GM19328 (cell line): ENCODE results near the gene TBCEL.
"Not testable (repeated sequence)": the region's sequence is repeated elsewhere in the genome, so short reads cannot be mapped to it uniquely, and the experiment has no call there.

ENCODE experiments used
- ATAC-seq: cut with Tn5 transposase; IDR thresholded peaks from one replicate; pipeline ENCODE4 v1.9.1; 2021; ENCODE audit warnings: mild to moderate bottlenecking, moderate library complexity; ENCODE audit not compliant: unreplicated experiment

TBCEL gene

DNA sequence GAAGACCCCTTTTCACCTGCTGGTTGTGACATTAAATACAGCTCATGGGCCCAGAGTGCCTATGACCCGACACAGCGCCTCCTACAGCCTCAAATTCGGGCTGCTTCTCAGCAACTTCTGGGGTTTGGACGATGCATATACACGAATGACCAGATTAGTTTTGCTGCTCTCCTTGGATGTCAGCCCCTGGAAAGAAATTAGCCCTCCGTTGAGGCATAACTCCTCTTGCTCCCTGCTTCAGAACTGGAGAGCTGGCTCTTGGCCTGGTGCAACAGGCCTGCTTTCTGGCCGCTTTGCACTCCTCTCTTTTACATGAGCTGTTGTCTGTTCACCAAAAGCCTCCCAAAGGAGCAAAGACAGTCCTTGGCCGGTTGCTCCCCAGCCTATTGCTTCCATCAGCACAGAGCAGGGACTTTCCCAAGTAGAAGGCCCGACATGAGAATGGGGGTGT is 80.4 kb downstream of the TBCEL start:
- ATAC-seq: no peak

DNA sequence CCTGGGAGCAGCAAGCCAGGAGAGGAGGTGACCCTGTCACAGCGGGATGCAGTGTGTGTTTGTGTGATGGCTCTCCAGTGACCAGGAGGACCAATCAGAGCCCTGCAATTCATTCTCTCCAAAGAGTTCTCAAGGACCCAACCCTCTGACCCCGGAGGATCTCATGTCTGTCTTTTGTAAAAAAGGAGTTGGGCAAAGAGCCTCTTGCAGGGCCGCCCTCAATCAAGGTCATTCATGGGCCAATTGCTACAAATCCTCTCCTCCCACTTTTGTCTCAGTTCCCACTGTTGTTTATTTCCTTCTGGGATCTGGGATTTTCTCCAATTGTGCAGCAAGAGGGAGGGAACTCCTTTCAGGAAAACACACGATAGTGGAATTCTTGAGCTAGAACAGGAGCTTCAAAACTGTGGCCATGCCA is 81.2 kb downstream of the TBCEL start:
- no peak for ATAC-seq

DNA sequence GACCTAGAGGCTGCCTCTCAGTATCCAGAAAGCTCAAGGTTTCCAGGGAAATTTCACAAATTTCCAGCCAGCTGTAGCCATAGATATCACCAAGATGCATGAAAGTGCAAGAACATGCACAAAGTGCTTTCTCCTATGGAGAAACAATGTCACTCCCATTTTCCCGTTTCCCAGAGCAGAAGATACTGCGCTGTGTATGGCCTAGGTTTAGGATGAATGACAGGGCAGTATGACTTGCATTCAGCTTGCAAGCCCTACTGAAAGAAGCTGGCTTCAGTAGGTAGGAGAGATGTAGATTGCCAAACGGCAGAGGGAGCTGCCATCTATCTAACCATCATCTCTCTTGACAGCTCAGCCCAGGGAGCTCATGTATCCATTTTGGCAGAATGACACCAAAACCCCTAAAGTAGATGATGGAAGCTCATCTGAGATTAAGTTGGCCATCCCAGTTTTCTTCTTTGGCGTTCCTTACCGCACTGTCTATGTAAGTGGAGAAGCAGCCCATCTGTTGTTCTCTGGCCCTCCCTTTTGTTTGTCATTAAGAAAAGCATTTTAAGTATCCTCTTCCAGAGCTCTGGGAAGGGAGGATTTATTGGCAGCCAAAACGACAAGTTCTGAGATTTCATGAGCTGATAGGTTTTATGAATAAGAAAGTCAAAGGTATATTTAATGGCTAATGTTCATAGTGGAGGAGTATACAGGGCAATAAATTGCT is 81.7 kb downstream of the TBCEL start:
- ATAC-seq: no peak

DNA sequence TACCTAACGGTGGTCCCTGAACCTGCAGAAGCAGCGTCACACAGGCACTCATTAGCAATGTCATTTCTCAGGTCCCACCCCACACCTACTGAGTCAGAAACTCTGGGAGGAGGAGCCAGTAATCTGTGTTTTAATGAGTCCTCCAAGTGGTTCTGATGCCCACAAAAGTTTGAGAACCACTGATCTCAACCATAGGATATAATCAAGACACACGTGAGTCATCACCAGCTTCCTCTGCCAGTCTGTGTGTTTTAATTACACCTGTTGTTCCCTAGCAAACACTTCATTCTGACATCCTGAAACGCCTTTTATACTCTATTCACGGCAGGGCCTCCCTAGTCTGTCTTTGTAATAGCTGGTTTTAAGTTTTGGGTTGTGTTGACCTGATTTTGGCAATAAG is 82.9 kb downstream of the TBCEL start:
- no peak for ATAC-seq

DNA sequence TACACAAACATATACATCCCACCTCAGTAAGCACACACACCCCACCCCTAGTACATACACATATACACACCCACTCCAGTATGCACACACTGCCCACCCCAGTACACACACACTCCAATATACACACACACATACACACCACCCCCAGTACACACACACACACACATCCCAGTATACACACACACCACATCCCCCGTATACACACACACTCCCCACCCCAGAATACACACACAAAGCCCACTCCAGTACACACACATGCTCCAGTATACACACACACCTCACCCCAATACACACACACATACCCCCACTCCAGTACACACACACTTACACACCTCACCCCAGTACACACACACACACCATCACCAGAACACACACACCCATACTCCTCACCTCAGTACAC is 84.5 kb downstream of the TBCEL start:
- no peak for ATAC-seq

DNA sequence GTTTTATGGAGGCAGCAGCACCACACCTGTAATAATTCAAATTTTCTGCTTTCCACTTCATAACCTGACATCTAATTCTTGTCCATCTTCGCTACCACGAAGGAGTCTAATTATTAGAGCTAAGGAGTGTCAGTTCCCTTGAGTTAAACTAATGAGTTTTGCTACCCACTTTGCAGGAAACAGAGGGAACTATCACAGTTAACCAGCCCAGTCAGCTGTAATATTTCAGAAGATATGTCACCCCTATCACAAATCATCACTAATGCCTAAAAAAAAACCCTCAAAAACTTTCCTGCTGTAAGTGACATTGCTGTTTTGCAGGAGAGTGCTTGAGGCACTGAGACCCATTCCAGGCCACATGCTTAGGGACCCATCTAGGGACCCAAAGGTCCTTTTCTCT is 85.6 kb downstream of the TBCEL start:
- ATAC-seq: no peak

DNA sequence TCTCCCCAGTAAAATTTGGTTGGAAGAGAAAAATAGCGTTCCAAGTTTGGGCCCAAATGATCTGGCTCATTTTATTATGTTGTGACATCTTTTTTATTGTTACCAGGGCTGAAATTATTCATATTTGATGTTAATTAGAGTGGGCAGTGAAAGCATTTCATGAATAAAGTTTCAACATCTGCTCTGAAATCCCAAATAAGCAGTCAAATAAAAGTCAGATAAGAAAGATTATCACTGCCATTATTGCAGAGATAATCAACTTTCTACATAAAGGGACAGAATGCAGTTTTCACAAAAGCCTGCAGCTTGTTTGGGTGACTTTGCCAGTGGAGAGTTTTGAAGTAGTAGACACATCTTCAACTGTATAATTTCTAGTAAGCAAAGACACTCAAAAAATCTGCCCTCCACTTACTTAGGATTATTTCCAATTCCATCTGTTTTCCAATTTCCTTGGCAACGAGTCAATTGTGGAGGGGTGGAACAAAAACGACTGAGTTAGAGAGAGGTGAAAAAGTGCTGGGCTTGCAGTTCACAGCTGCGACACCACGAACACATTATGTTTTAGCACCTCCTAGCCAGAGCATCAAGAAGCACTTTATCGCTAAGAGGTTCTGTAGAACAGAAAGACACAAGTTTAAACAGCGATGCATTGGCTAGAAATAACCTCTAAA is 86.1 kb downstream of the TBCEL start:
- ATAC-seq: no peak

DNA sequence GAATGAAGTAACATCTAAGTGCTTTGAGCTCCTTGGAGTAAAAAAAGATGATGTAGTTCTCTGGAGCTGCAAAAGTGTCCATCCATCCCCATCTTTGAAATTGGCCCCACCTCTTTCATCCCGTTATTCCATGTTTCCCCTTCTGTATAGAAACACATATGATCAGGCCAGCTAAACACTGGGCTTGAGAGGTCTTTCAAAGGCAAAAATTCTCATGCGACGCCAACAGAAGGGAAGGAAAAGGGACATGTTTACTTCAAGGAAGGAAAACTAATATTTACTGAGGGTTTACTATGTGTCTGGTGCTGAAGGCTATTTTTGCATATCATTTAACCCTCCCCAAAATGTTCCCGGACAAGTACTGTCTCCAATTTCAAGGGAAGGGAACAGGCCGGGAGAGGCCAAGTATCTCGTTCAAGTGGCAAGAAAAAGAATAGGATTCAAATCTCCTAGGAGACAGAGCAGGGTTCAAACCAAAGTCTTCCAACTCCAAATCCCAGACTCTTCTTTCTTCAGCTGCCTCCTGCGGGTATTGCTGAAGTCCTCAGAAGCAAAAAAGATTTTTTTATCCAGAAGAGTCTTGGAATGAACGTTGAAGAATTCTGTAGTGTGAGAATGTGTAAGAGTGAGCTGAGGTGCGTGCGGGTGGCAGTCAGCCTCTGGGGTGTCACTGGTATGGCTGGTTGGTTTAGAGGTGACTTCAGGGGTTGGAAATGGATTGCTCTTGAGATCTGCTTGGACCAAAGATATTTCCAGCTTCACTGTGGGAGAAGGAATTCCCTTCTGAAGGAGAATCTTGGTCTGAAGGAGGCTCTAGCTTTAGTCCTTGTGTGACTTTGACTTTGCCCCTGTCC is 87.2 kb downstream of the TBCEL start:
- no peak for ATAC-seq

DNA sequence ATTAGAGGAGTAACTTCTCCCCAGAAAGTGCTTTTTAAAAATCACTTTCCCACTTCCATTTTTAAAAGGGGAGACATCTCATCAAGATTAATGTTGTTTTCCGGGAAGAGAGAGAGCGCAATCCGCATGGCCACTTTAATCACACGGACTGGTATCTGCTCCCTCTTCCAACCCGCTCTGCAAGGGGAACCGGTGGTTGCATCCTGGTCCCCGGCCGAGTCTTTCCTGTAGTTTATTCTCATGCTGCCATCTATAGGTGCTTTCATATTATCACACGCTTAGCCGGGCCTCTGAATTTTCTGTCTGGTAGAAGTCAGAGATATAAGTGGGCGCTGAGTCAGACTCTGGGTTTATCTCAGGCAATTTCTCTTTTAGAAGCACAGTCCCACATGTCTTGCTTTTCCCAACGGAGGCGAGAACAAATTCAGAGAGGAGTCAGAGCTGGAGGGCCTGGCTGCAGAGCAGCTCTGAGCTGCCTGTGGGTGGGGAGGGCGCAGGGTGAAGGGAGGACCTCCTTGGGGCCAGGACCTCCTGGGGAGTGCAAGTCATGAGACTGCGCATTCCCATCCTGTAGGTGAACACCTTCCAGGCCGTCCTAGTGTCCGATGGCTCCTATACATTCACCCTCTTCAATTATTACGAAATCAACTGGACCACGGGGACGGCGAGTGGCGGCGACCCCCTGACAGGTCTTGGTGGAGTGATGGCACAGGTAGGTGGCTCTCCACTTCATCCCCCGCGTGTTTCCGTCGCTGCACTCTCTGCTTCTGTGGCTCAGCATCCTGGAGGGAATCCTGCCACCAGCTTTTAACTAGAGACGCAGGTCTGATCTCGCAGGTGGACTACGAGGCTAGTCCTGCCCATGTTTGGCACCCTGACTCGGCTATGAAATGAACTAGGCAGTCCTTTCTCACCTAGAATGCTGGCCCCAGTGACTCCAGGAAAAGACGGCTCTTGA is 88.9 kb downstream of the TBCEL start:
- no peak for ATAC-seq

DNA sequence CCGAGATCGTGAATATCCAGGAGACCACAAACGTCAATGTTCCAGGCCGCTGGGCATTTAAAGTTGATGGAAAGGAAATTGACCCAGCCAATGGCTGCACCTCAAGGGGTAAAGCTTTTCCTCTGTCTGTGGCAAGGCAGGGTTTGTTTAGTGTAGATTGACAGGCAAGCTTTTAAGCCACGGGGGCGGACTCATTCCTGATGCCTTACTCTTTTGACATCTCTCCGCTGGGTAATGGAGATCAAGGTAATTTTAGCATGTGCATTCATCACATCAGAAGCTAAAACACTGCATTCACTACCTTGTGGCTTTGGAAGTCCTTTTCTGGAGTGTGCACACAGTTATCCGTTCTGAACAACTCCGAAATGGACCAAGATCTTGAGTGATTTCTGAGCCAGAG is 89.7 kb downstream of the TBCEL start:
- no peak for ATAC-seq

DNA sequence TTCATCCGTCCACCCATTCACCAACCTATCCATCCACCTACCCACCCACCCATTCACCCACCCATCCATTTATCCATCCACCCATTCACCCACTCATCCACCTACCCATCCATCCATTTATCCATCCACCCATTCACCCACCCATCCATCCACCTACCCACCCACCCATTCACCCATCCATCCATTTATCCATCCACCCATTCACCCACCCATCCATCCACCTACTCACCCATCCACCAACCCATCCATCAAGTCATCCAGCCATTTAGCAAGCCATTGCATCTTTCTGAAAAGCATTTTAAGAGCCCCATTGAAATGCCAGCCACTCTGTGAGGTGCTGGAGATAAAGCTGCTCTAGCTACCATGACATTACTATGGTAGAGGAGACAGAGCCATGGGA is 91.1 kb downstream of the TBCEL start:
- ATAC-seq: not testable (repeated sequence)

DNA sequence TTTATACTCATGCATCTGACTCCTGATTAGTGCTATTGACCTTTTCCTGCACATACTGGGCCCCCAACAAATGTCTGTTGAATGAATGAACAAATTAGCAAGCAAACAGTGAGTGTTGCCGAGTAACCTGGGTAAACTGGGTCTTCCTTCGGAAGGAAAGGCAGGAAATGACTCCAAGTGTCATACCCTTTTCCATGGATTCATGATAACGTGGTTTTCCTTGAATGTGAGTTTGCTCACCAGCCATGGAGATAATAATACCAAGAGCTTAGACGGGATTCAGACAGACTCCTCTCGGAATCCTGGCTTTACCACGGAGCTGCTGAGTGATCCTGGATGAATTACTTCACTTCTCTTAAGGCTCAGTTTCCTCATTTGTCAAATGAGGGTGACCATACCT is 93.9 kb downstream of the TBCEL start:
- no peak for ATAC-seq

DNA sequence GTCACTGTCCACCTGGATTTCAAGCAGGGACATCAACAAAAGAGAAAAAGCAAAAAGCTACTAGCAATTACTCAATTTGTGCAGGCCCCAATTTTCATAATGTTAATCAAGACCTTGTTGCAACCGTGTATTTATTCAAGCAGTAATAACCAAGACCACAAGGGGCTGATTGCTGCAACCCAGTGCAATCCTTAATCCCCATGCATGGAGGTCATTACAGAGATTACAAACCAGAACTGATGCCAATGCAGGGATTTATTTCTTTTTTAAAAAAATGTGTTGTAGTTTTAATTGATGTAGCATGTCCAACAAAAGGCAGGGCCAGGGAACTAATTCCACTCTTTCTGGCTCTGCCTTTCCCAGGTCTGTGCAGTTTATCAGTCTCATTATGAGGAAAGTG is 95.5 kb downstream of the TBCEL start:
- ATAC-seq: no peak

DNA sequence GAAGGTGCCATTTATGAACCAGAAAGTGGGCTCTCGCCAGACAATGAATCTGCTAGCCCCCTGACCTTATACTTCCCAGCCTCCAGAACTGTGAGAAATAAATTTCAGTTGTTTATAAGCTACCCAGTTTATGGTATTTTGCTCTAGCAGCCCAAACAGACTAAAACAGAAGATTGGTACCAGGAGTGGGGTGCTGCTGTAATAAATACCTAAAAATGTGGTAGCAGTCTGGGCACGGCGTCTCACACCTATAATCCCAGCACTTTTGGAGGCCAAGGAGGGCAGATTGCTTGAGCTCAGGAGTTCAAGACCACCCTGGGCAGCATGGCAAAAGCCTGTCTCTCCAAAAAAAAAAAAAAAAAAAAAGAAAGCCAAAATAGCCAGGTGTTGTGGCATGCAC is 98.4 kb downstream of the TBCEL start:
- no peak for ATAC-seq

DNA sequence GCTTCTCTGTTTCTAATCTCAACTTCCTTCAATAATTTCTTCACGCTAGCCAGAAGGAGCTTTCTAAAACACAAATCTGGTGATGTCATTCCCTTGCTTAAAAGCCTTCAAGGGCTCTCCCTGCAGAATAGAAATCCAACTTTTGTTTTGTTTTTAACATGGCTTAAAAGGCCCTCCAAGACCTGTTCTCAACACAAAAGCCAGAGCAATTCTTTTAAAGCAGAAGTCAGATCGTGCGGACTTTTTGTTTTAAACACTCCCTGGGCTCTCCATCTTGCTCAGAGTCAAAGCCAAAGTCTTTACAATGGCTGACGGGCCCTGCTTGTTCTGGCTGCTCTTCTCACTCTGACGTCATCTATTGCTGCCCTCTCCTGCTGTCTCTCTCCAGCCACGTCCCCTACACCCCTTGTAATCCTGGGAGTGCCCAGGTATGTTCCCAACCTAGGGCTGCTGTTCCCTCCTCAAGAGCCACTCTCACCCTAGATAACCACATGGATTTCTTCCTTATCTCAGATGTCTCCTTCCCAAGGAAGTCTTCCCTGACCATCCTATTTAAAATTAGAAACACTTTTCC is 99.7 kb downstream of the TBCEL start:
- ATAC-seq: no peak

DNA sequence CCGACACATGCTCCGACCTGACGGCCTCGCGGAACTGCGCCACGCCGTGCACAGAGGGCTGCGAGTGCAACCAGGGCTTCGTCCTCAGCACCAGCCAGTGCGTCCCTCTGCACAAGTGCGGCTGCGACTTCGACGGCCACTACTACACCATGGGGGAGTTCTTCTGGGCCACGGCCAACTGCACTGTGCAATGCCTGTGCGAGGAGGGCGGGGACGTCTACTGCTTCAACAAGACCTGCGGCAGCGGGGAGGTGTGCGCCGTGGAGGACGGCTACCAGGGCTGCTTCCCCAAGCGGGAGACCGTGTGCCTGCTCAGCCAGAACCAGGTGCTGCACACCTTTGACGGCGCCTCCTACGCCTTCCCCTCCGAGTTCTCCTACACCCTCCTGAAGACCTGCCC is 103.9 kb downstream of the TBCEL start:
- ATAC-seq: no peak

DNA sequence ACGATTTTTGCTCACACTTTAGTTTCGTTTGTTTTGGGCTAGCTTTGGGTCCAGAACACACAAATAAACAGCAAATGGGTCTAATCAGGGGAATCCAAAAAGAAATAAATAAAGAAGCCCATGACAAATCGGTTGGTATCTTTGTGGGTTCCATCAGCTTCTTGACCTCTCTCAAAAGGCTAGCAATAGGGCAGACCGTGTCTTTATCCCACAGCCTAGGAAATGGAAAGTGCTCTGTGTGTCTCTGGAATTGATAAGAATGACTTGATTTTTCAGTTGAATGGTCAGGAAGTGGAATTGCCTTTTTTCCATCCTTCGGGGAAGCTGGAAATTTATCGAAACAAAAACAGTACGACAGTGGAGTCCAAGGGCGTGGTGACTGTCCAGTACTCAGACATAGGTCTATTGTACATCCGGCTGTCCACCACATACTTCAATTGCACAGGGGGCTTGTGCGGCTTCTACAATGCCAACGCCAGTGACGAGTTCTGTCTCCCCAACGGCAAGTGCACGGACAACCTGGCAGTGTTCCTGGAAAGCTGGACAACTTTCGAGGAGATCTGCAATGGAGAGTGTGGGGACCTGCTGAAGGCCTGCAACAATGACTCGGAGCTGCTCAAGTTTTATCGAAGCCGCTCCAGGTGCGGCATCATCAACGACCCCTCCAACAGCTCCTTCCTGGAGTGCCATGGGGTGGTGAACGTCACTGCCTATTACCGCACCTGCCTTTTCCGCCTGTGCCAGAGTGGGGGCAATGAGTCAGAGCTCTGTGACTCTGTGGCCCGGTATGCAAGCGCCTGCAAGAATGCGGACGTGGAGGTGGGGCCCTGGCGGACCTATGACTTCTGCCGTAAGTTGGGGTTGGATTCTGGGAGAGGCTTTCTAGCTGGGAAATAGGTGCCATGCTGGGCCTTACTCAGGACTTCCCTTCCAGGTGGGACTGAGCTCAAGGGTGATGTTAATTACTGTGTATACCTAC is 105.7 kb downstream of the TBCEL start:
- ATAC-seq: no peak

DNA sequence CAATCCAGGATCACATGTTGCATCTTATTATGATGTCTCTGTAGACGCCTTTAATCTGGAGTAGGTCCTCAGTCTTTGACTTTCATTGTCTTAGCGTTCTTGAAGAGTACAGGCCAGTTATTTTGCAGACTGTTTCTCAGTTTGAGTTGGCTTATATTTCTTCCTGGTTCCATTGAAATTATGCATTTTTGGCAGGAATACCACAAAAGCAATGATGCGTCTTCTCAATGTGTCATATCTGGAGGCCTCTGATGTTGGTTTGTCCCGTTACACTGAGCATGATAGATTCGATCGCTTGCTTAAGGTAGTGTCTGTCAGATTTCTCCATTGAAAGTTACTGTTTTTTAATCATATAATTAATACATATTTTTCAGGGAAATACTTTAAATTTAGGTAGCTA is 107.8 kb downstream of the TBCEL start:
- ATAC-seq: no peak
